Heart left ventricle (tissue), 13 donors: ENCODE results near the gene TRIM47.
A peak's percentile ranks its signal among the peaks of the same experiment; 100 is the strongest.

Experiments
- POLR2A ChIP-seq, 2 donors: fragments of 450-650 bp; IDR thresholded peaks; one replicate each; pipeline ENCODE4 v1.6.1; 2017; ENCODE audit warnings: antibody characterized with exemption in 2 of 2, mild to moderate bottlenecking in 2 of 2, moderate library complexity in 2 of 2
- TF ChIP-seq, protein P1 (sequence below), 12 donors: fragments of 200-600 bp; sonication (generic) in 4 of 12; IDR thresholded peaks; one replicate each; pipeline versions ENCODE4 v1.5.0 to v1.8.0; 2018 to 2022; ENCODE audit warnings: antibody characterized with exemption in 12 of 12, mild to moderate bottlenecking in 5 of 12
- donor health status: ischemic (EF 13 %, LVEDD 7.1; RV severe dilation, severe dysfunction).
- donor health status: DM: no; HTN: yes; CAD: no.
- donor health status: DM: no; HTN: no; CAD: no.
- donor health status: ischemic (EF 25% LVEDD 6.9; RV normal size, moderate dysfunction).
- donor health status: ischemic (EF 25% LVEDD 5.7; RV mildly dilated, moderate dysfunction).
- donor health status: ischemic (EF 35%, LVEDD 5.7; RV mildly dilated, moderate dysfunction).
- donor health status: nonischemic (EF 11% LVEDD 7.7; RV severe dilation, severe dysfunction).
- donor health status: DM: yes; HTN: yes; CAD: no.
- donor health status: PGD.
- donor health status: ischemic (EF 29% LVEDD 5.4; RV normal size, mild dysfunction).
- donor health status: nonischemic (EF 23%, LVEDD 6.1; RV moderate dilation, normal function).

DNA sequence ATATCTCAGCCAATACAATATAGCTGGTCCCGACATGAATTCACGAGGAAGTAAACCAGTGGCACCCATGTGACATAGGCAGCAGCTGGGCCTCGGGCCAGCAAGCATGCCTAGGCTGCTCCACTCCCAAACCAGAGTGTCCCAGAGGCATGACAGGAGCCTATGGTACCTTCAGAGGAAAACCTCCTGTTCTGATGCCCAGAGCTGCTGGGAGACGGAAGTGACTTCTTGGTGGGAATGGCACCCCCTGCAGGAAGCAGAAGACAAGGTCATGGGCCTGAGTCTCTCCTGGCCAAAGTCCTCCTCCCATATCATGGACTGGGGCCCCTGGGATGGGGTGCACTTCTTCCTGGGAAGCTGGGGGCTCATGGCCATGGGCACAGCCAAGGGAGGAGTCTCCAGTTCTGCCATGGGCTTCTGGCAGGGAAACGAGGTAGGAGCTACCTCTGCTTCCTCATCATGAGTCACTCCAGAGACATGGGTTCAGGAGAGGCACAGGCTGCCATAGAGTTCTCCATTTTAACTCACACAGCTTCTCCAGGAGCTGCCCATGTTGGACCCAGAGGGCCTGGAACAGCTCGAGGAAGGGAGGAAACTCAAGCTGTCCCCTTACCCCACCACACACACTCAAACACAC is 49.0 kb upstream of the TRIM47 start:
- TF ChIP-seq, protein P1, sequence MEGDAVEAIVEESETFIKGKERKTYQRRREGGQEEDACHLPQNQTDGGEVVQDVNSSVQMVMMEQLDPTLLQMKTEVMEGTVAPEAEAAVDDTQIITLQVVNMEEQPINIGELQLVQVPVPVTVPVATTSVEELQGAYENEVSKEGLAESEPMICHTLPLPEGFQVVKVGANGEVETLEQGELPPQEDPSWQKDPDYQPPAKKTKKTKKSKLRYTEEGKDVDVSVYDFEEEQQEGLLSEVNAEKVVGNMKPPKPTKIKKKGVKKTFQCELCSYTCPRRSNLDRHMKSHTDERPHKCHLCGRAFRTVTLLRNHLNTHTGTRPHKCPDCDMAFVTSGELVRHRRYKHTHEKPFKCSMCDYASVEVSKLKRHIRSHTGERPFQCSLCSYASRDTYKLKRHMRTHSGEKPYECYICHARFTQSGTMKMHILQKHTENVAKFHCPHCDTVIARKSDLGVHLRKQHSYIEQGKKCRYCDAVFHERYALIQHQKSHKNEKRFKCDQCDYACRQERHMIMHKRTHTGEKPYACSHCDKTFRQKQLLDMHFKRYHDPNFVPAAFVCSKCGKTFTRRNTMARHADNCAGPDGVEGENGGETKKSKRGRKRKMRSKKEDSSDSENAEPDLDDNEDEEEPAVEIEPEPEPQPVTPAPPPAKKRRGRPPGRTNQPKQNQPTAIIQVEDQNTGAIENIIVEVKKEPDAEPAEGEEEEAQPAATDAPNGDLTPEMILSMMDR (IDR thresholded peaks at IDR 0.05) = peak in 9 of 12 donors; percentile 13 to 41 (median 28)
- TF ChIP-seq POLR2A (IDR thresholded peaks at IDR 0.05) = no peak
